GM13976 (cell line): Measurements from ENCODE around the gene KNCN.
A peak's percentile ranks its signal among the peaks of the same experiment; 100 is the strongest.

Source experiments
- DNase-seq: peaks from one replicate; pipeline ENCODE4 v3.0.0; 2012; ENCODE audit warnings: low spot score
- CTCF ChIP-seq: IDR thresholded peaks from 2 replicates; pipeline ENCODE4 v1.5.1; 2012; ENCODE audit warnings: borderline replicate concordance, mild to moderate bottlenecking; ENCODE audit not compliant: insufficient read depth; ENCODE audit errors: extremely low read depth, missing control alignments, control extremely low read depth
- in situ Hi-C: fragments of 300-500 bp; cut with MboI; formaldehyde crosslinking; loops from one replicate; pipeline ENCODE4 v1.12.0; 2022; ENCODE audit warnings: low sequenced_read_pairs, mixed read lengths, inconsistent platforms; ENCODE audit not compliant: unreplicated experiment

Gene KNCN

GRCh38 chr1:46527474-46528296 lies 23.8 kb downstream of the KNCN start:
- in situ Hi-C loops: loop anchor here (5.0 kb wide), 1 partner anchor 50 kb away; no protein-coding TSS in a partner anchor
- DNase-seq: peak; percentile 90
- TF ChIP-seq CTCF: peak; percentile 90

- DNase-seq: no peak
- no peak for TF ChIP-seq CTCF
- in situ Hi-C loops: loop anchor here (5.0 kb wide), 1 partner anchor 49 kb away; no protein-coding TSS in a partner anchor
Measured at GRCh38 chr1:46526691-46527291, 24.7 kb downstream of the KNCN start.

GRCh38 chr1:46526013-46526690 lies 25.3 kb downstream of the KNCN start:
- DNase-seq: no peak
- no peak for TF ChIP-seq CTCF
- in situ Hi-C loops: loop anchor here (5.0 kb wide), 1 partner anchor 49 kb away; no protein-coding TSS in a partner anchor

GRCh38 chr1:46525253-46525983 lies 26.0 kb downstream of the KNCN start:
- TF ChIP-seq CTCF: no peak
- in situ Hi-C loops: loop anchor here (5.0 kb wide), 1 partner anchor 48 kb away; no protein-coding TSS in a partner anchor
- no peak for DNase-seq

GRCh38 chr1:46524843-46525242 lies 26.6 kb downstream of the KNCN start:
- in situ Hi-C loops: loop anchor here (5.0 kb wide), 1 partner anchor 48 kb away; no protein-coding TSS in a partner anchor
- no peak for DNase-seq
- no peak for TF ChIP-seq CTCF

GRCh38 chr1:46523496-46524353 lies 27.7 kb downstream of the KNCN start:
- no peak for TF ChIP-seq CTCF
- DNase-seq: no peak
- in situ Hi-C loops: no loop called here
